GM21576 (cell line): Measurements from ENCODE around the gene ETNK1.

ENCODE experiments used
- ATAC-seq: cut with Tn5 transposase; IDR thresholded peaks from one replicate; pipeline ENCODE4 v1.9.1; 2021; ENCODE audit warnings: mild to moderate bottlenecking, moderate library complexity; ENCODE audit not compliant: unreplicated experiment

ETNK1 gene

DNA sequence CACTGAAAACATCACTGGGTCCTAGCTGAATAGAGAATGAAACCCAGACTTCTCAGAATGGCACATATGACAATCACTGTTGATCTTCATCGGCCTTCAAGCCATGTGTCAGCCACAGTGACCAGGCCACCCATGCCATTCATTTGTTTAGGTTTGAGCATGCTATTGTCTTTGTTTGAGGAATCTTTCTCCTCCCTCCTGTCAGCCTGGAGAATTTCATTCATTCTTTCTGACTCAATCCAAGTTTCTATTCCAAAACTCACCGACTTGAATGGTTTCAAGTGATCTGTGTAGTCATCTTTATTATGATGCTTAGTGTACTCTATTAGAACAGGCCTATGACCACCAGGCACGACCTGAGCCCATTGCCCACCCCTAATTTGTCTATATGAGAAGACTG is 106.3 kb downstream of the ETNK1 start:
- no peak for ATAC-seq

DNA sequence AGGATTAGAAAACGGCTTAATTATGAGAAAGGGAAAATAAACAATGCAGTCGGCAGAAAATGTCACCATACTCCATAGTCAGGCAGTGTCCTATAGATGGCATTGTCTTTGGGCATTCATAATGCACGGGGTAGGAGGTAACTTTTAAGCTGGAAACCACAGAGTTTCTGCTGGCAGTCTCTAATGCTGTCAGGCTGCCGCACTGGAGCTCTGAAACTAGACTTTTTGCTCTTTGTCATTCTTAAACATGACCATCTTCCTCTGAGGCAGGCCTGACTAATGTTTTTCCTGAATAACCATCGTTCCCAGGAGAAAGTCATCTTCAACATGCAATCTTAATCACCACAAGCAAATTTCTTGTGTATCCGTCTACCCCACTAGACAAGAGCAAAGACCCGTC is 108.8 kb downstream of the ETNK1 start:
- no peak for ATAC-seq

DNA sequence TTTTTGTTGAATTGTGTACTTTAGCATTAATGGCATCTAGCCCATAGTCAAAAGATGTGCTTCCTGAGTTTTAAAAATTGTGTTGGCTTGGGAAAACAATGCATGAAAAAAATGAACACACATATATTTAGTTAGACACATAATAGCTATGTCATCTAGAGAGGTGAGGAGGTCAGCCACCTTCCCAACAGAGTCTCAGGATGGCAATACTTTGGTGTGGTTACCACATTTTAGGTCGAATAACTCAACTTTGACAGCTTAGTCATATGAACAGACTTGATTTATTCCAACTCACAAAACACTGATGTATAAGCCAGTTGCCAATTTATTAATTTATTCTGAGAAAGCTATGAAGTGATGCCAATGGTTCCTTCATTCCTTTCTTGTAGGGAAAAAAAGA is 114.0 kb downstream of the ETNK1 start:
- ATAC-seq: no peak
